H1 (cell line): ENCODE measurements around the gene CUEDC2. TPM values are rescaled to one million over a fixed set of nuclear protein-coding genes. Genes with fewer than 3 reads are reported as not detected.

Experiments
- CTCF ChIA-PET: fragments of 300-600 bp; sonication (Branson Sonifier 250); formaldehyde crosslinking; loops from one replicate; lab custom pipeline; 2021; ENCODE audit not compliant: partially characterized antibody; lab: Charles Lee
- POLR2A ChIA-PET: fragments of 300-600 bp; sonication (Branson Sonifier 250); formaldehyde crosslinking; loops from one replicate; lab custom pipeline; 2021; ENCODE audit warnings: inconsistent platforms; ENCODE audit not compliant: partially characterized antibody; lab: Charles Lee
- DNase-seq, 2 experiments: peaks; one replicate each; pipeline versions ENCODE4 v3.0.0 to v3.0.0-alpha.2; 2010 to 2022; ENCODE audit warnings: low spot score in 2 of 2, low read depth in 1 of 2, mixed read lengths in 1 of 2
- FAIRE-seq: peaks from 2 replicates; lab custom pipeline; 2011; peaks lifted over from hg19 to GRCh38; lab: Jason Lieb, UNC
- H2AFZ ChIP-seq: 2 replicates; pipeline ENCODE4 v1.8.1; 2012; ENCODE audit warnings: low read length, inconsistent platforms
- H2AK5ac ChIP-seq: 2 replicates; pipeline ENCODE4 v1.6.1; 2013; ENCODE audit warnings: low read depth, low read length
- H2BK120ac ChIP-seq: replicated peaks from 2 replicates; pipeline ENCODE3; 2013; ENCODE audit warnings: low read depth, low read length, inconsistent platforms
- H2BK12ac ChIP-seq: 2 replicates; pipeline ENCODE4 v1.6.1; 2013; ENCODE audit warnings: low read depth, low read length
- H2BK15ac ChIP-seq: 2 replicates; pipeline ENCODE4 v1.6.1; 2013; ENCODE audit warnings: low read length
- H2BK20ac ChIP-seq: 2 replicates; pipeline ENCODE4 v1.6.1; 2013; ENCODE audit warnings: low read length
- H2BK5ac ChIP-seq: 2 replicates; pipeline ENCODE4 v1.6.1; 2013; ENCODE audit warnings: low read depth, low read length
- H3K14ac ChIP-seq: 2 replicates; pipeline ENCODE4 v1.6.1; 2013; ENCODE audit warnings: inconsistent platforms; ENCODE audit not compliant: insufficient read length
- H3K18ac ChIP-seq: 2 replicates; pipeline ENCODE4 v1.6.1; 2013; ENCODE audit warnings: low read length; ENCODE audit errors: extremely low read depth
- H3K23ac ChIP-seq: 2 replicates; pipeline ENCODE4 v1.6.1; 2013; ENCODE audit warnings: inconsistent platforms; ENCODE audit not compliant: insufficient read length
- H3K23me2 ChIP-seq: 2 replicates; pipeline ENCODE4 v1.6.1; 2013; ENCODE audit warnings: low read depth, low read length
- H3K27ac ChIP-seq: 2 replicates; pipeline ENCODE4 v1.6.1; 2011; ENCODE audit warnings: low read depth, low read length, inconsistent platforms
- H3K27me3 ChIP-seq, 4 experiments: replicated peaks in 1 of 4; 1 replicate in 1 of 4; 2 replicates in 3 of 4; pipeline versions ENCODE4 v1.6.1 to v1.8.1; 2011 to 2013; ENCODE audit warnings: low read length in 3 of 4, mild to moderate bottlenecking in 3 of 4, inconsistent platforms in 2 of 4, mixed read lengths in 2 of 4, moderate library complexity in 1 of 4; ENCODE audit not compliant: control insufficient read depth in 3 of 4, insufficient read depth in 3 of 4; ENCODE audit errors: extremely low read depth in 1 of 4
- H3K36me3 ChIP-seq, 4 experiments: 2 replicates each; pipeline versions ENCODE4 v1.6.1 to v1.8.1; 2011 to 2013; ENCODE audit warnings: mild to moderate bottlenecking in 4 of 4, low read length in 3 of 4, moderate library complexity in 2 of 4, control low read depth in 1 of 4, inconsistent platforms in 1 of 4; ENCODE audit not compliant: insufficient read depth in 4 of 4, control insufficient read depth in 2 of 4
- H3K4ac ChIP-seq: replicated peaks from 2 replicates; pipeline ENCODE3; 2013; ENCODE audit warnings: low read length, low read depth, mixed read lengths, inconsistent platforms; ENCODE audit not compliant: insufficient read length
- H3K4me1 ChIP-seq, 4 experiments: replicated peaks in 1 of 4; 1 replicate in 1 of 4; 2 replicates in 3 of 4; pipeline versions ENCODE4 v1.6.1 to v1.8.1; 2011 to 2013; ENCODE audit warnings: low read length in 3 of 4, inconsistent platforms in 2 of 4, mixed read lengths in 1 of 4; ENCODE audit not compliant: insufficient read depth in 4 of 4, control insufficient read depth in 3 of 4
- H3K4me2 ChIP-seq, 2 experiments: 2 replicates each; pipeline versions ENCODE4 v1.6.1 to v1.8.1; 2011 to 2013; ENCODE audit warnings: low read depth in 2 of 2, low read length in 2 of 2, control low read depth in 1 of 2, inconsistent platforms in 1 of 2, mild to moderate bottlenecking in 1 of 2; ENCODE audit not compliant: insufficient read depth in 1 of 2
- H3K4me3 ChIP-seq, 4 experiments: fragments of 200-600, 300-600 bp in 1 of 4; sonication (generic), shearing (Covaris generic), sonication (Bioruptor Twin) in 1 of 4; 2 replicates each; pipeline versions ENCODE4 v1.5.1 to v1.8.1; 2011 to 2016; ENCODE audit warnings: low read length in 4 of 4, low read depth in 3 of 4, control low read depth in 2 of 4, inconsistent platforms in 2 of 4, mild to moderate bottlenecking in 2 of 4, mixed read lengths in 1 of 4, moderate library complexity in 1 of 4; ENCODE audit not compliant: insufficient read depth in 2 of 4; ENCODE audit errors: extremely low read depth in 1 of 4
- H3K56ac ChIP-seq: replicated peaks from 2 replicates; pipeline ENCODE3; 2013; ENCODE audit warnings: low read depth, mild to moderate bottlenecking, mixed read lengths, low read length, inconsistent platforms; ENCODE audit not compliant: insufficient read length
- H3K79me1 ChIP-seq: 2 replicates; pipeline ENCODE4 v1.6.1; 2013; ENCODE audit warnings: low read depth, low read length, control low read depth
- H3K79me2 ChIP-seq, 2 experiments: 2 replicates each; pipeline versions ENCODE4 v1.6.1 to v1.8.1; 2012 to 2013; ENCODE audit warnings: low read length in 2 of 2, mild to moderate bottlenecking in 2 of 2, inconsistent platforms in 1 of 2; ENCODE audit not compliant: insufficient read depth in 2 of 2, control insufficient read depth in 1 of 2
- H3K9ac ChIP-seq, 4 experiments: replicated peaks in 1 of 4; 1 replicate in 1 of 4; 2 replicates in 3 of 4; pipeline versions ENCODE4 v1.6.1 to v1.8.1; 2011 to 2013; ENCODE audit warnings: low read depth in 3 of 4, low read length in 3 of 4, control low read depth in 2 of 4, mild to moderate bottlenecking in 2 of 4, moderate library complexity in 2 of 4, inconsistent platforms in 1 of 4; ENCODE audit errors: extremely low read depth in 1 of 4
- H3K9me3 ChIP-seq, 2 experiments: 2 replicates each; pipeline versions ENCODE4 v1.6.1 to v1.8.1; 2012 to 2013; ENCODE audit warnings: mild to moderate bottlenecking in 2 of 2, moderate library complexity in 2 of 2, control low read depth in 1 of 2, inconsistent platforms in 1 of 2, low read depth in 1 of 2, low read length in 1 of 2, mixed read lengths in 1 of 2; ENCODE audit not compliant: insufficient read depth in 2 of 2
- H4K20me1 ChIP-seq, 2 experiments: replicated peaks in 1 of 2; 2 replicates each; pipeline versions ENCODE3 to v1.8.1; 2011 to 2013; ENCODE audit warnings: inconsistent platforms in 2 of 2, low read length in 2 of 2, mild to moderate bottlenecking in 1 of 2; ENCODE audit not compliant: insufficient read depth in 2 of 2, control insufficient read depth in 1 of 2
- H4K5ac ChIP-seq: 2 replicates; pipeline ENCODE4 v1.6.1; 2013; ENCODE audit warnings: low read length, low read depth, mixed read lengths, inconsistent platforms; ENCODE audit not compliant: insufficient read length
- H4K8ac ChIP-seq: 2 replicates; pipeline ENCODE4 v1.8.0; 2013; ENCODE audit warnings: mild to moderate bottlenecking, moderate library complexity, low read length, inconsistent platforms; ENCODE audit not compliant: insufficient read depth; ENCODE audit errors: extremely low read depth
- H4K91ac ChIP-seq: replicated peaks from 2 replicates; pipeline ENCODE3; 2013; ENCODE audit warnings: low read length, mixed read lengths, inconsistent platforms; ENCODE audit not compliant: insufficient read length
- BACH1 ChIP-seq: IDR thresholded peaks from 2 replicates; pipeline ENCODE4 v1.6.1; 2012; ENCODE audit warnings: low read length, improper control_type of control experiment
- CBX5 ChIP-seq: fragments of 300-800, 300-1000 bp; sonication (generic); IDR thresholded peaks from 2 replicates; pipeline ENCODE4 v1.7.1; 2016; ENCODE audit warnings: antibody characterized with exemption, low read length, low read depth
- CTBP2 ChIP-seq: IDR thresholded peaks from 2 replicates; pipeline ENCODE4 v1.7.0; 2011; ENCODE audit warnings: borderline replicate concordance, mild to moderate bottlenecking, moderate library complexity, mixed read lengths, low read length; ENCODE audit not compliant: insufficient read depth, insufficient read length
- KDM5A ChIP-seq: fragments of 200-600 bp; IDR thresholded peaks from 2 replicates; pipeline ENCODE4 v1.7.1; 2012; ENCODE audit warnings: mild to moderate bottlenecking, low read length, inconsistent platforms, mixed read lengths
- NANOG ChIP-seq: IDR thresholded peaks from 2 replicates; pipeline ENCODE4 v1.6.1; 2011; ENCODE audit warnings: low read length, low read depth, mild to moderate bottlenecking, inconsistent platforms; ENCODE audit not compliant: insufficient read depth, poor library complexity, severe bottlenecking
- PHF8 ChIP-seq: fragments of 200-600 bp; sonication (generic); conservative IDR thresholded peaks from 2 replicates; pipeline ENCODE4 v1.7.1; 2012; ENCODE audit warnings: low read depth, mild to moderate bottlenecking, inconsistent platforms, low read length, moderate library complexity
- POLR2A ChIP-seq, 2 experiments: IDR thresholded peaks; 1 replicate in 1 of 2; 2 replicates in 1 of 2; pipeline ENCODE4 v1.6.1; 2011; ENCODE audit warnings: low read depth in 2 of 2, low read length in 2 of 2, mild to moderate bottlenecking in 2 of 2; ENCODE audit errors: control extremely low read depth in 1 of 2
- POU5F1 ChIP-seq: IDR thresholded peaks from 2 replicates; pipeline ENCODE4 v1.6.1; 2011; ENCODE audit warnings: low read depth, mild to moderate bottlenecking, low read length, moderate library complexity
- SUZ12 ChIP-seq: fragments of 200-600 bp; sonication (generic); IDR thresholded peaks from 2 replicates; pipeline ENCODE4 v1.6.1; 2012; ENCODE audit warnings: mild to moderate bottlenecking, inconsistent platforms, low read length, moderate library complexity, mixed read lengths
- WGBS, 2 experiments: shearing (Covaris generic) in 1 of 2; methylation state at CpG; one replicate each; pipeline versions ENCODE4 v1.1.6 to v1.1.7; 2013 to 2015; ENCODE audit warnings: low lambda C conversion rate in 2 of 2, mixed read lengths in 2 of 2, inconsistent platforms in 1 of 2, low coverage in 1 of 2, missing lambda C conversion rate in 1 of 2; ENCODE audit not compliant: insufficient replicate concordance in 2 of 2, insufficient coverage in 1 of 2, insufficient read length in 1 of 2; ENCODE audit errors: extremely low coverage in 1 of 2, missing lambda C conversion rate in 1 of 2; 5-methylcytosine and 5-hydroxymethylcytosine counted together
- polyA plus RNA-seq, 7 experiments: library from polyadenylated mRNA; depleted of rRNA in 3 of 7; stranded (reverse) in 5 of 7; unstranded in 2 of 7; fragments of >200 nt in 5 of 7; fragments of 200-250 nt in 2 of 7; gene quantifications; 1 replicate in 5 of 7; 2 replicates in 1 of 7; 4 replicates in 1 of 7; pipeline versions ENCODE4 v1.2.1 to v1.2.3, GENCODE V29; 2011 to 2013; ENCODE audit warnings: missing spikeins in 2 of 7, mixed read lengths in 2 of 7
- total RNA-seq: library from RNA; stranded (reverse); fragmentation: NEBNext Ultra II Directional; extraction: Animal tissue kit (Norgen Biotek cat#: 25700); gene quantifications from 2 replicates; pipeline ENCODE4 v1.2.1, GENCODE V29; 2021
- TF ChIP-seq, protein P1 (sequence below): IDR thresholded peaks from 2 replicates; pipeline ENCODE4 v1.6.1; 2012; ENCODE audit warnings: inconsistent platforms
- TF ChIP-seq, protein P2 (sequence below): IDR thresholded peaks from 2 replicates; pipeline ENCODE4 v1.6.1; 2012; ENCODE audit warnings: low read length, inconsistent platforms

The CUEDC2 gene
- total and polyA plus RNA-seq, 2 of the 8 experiments (the other 6 are each of a cell fraction or from before 2014, with no cell fraction given), result 41.7 to 55.2 TPM

DNA sequence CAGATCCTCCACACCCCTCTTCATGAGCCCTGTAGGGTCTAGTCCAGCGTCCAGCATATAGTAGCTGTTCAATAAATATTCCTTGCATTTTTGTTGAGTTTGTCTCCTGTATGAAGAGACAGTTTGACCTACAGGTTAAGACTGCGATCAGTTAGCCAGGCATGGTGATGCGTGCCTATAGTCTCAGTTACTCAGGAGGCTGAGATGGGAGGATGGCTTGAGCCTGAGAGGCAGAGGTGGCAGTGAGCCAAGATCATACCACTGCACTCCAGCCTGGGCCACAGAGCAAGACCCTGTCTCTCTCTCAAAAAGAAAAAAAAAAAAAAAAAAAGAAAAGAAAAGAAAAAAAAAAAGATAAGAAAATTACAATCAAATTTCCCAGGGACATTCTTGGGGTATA is 5.1 kb upstream of the CUEDC2 start:
- FAIRE-seq (no peak), DNase-seq (no peak)
- no peak overlapping the region for H2BK20ac ChIP-seq
- no peaks in the 10 kb centered on the region for H3K79me2 ChIP-seq
- H3K14ac ChIP-seq, result no peak overlapping the region
- H3K23ac ChIP-seq, result no peak overlapping the region
- no peak overlapping the region for H3K4me3 ChIP-seq
- no peak overlapping the region for H2BK12ac ChIP-seq
- no peaks in the 10 kb centered on the region for H3K79me1 ChIP-seq
- no peaks in the 10 kb centered on the region for H4K20me1 ChIP-seq
- no peak overlapping the region for H2AK5ac ChIP-seq
- no peak overlapping the region for H3K4me2 ChIP-seq
- no peak overlapping the region for H2AFZ ChIP-seq
- WGBS, 2 experiments, result 87% methylated on average over 3 of the region's 3 CpGs; no CpG with 5 or more reads in 1 of the 2 experiments
- H3K23me2 ChIP-seq, result no peaks in the 10 kb centered on the region
- ChIA-PET POLR2A (interaction anchor here (2.9 to 9.0 kb wide), 2 partner anchors 14 to 16 kb away, joined by 23 to 75 read pairs; partner anchors contain the start of genes C10orf95 and FBXL15), CTCF (interaction anchor here (1.1 to 7.5 kb wide), 4 partner anchors 13 to 62 kb away, joined by 3 to 40 read pairs (median 16); partner anchors contain the start of gene C10orf95)
- H3K4me1 ChIP-seq, result peaks cover 0 to 12% (median 8%) of the 10 kb centered on the region in 4 experiments; a peak in 6 of 7 replicates
- H3K56ac ChIP-seq, result no peak overlapping the region
- H2BK5ac ChIP-seq, result no peak overlapping the region
- H4K5ac ChIP-seq, result no peak overlapping the region
- H2BK15ac ChIP-seq, result no peak overlapping the region
- no peak overlapping the region for H2BK120ac ChIP-seq
- H3K4ac ChIP-seq, result no peak overlapping the region
- H3K36me3 ChIP-seq, result no peaks in the 10 kb centered on the region
- H3K9ac ChIP-seq, result no peak overlapping the region
- H3K27ac ChIP-seq, result no peak overlapping the region
- H3K18ac ChIP-seq, result no peak overlapping the region
- peaks cover 13 to 37% (median 34%) of the 10 kb centered on the region in 4 experiments for H3K27me3 ChIP-seq
- no peaks in the 10 kb centered on the region for H3K9me3 ChIP-seq
- no peak overlapping the region for H4K91ac ChIP-seq
- no peak overlapping the region for H4K8ac ChIP-seq
- TF ChIP-seq POU5F1, result no peak
- TF ChIP-seq CTBP2, result no peak
- no peak for TF ChIP-seq CBX5
- TF ChIP-seq PHF8, result no peak
- no peak for TF ChIP-seq KDM5A
- no peak for TF ChIP-seq POLR2A (IDR thresholded peaks at IDR 0.05; ENCODE audit: control extremely low read depth in 1 of 2, low read depth in 2 of 2, low read length in 2 of 2)
- TF ChIP-seq BACH1, result no peak
- no peak for TF ChIP-seq NANOG
- TF ChIP-seq, protein P1, sequence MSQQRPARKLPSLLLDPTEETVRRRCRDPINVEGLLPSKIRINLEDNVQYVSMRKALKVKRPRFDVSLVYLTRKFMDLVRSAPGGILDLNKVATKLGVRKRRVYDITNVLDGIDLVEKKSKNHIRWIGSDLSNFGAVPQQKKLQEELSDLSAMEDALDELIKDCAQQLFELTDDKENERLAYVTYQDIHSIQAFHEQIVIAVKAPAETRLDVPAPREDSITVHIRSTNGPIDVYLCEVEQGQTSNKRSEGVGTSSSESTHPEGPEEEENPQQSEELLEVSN, result no peak
- TF ChIP-seq, protein P2, sequence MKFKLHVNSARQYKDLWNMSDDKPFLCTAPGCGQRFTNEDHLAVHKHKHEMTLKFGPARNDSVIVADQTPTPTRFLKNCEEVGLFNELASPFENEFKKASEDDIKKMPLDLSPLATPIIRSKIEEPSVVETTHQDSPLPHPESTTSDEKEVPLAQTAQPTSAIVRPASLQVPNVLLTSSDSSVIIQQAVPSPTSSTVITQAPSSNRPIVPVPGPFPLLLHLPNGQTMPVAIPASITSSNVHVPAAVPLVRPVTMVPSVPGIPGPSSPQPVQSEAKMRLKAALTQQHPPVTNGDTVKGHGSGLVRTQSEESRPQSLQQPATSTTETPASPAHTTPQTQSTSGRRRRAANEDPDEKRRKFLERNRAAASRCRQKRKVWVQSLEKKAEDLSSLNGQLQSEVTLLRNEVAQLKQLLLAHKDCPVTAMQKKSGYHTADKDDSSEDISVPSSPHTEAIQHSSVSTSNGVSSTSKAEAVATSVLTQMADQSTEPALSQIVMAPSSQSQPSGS, result no peak
- TF ChIP-seq SUZ12, result no peak
